HEK293 (cell line): ENCODE results near the gene BSCL2.
A peak's percentile ranks its signal among the peaks of the same experiment; 100 is the strongest.

ENCODE experiments used
- CTCF ChIA-PET: fragments of 350-600 bp; formaldehyde crosslinking; extraction: SDS; loops from one replicate; lab custom pipeline; 2021; ENCODE audit warnings: antibody characterized with exemption; lab: Yijun Ruan, JAX
- POLR2A ChIA-PET: fragments of 300-600 bp; formaldehyde crosslinking; extraction: SDS; loops from one replicate; lab custom pipeline; 2020; ENCODE audit warnings: antibody characterized with exemption, inconsistent platforms; lab: Yijun Ruan, JAX
- H3K27ac ChIP-seq: fragments of 200-500 bp; sonication (Bioruptor generic); 2 replicates; pipeline ENCODE4 v1.5.1; 2014; ENCODE audit warnings: low read depth, low read length, control low read depth, inconsistent platforms; ENCODE audit errors: extremely low read depth
- H3K36me3 ChIP-seq, 2 experiments: fragments of 200-500 bp in 1 of 2; sonication (Bioruptor generic) in 1 of 2; 1 replicate in 1 of 2; 2 replicates in 1 of 2; pipeline ENCODE4 v1.5.1; 2014 to 2017; ENCODE audit warnings: inconsistent platforms in 2 of 2, low read length in 2 of 2; ENCODE audit not compliant: control insufficient read depth in 2 of 2, insufficient read depth in 1 of 2
- H3K4me1 ChIP-seq: fragments of 200-500 bp; sonication (Bioruptor generic); 2 replicates; pipeline ENCODE4 v1.5.1; 2014; ENCODE audit warnings: mild to moderate bottlenecking, low read length, inconsistent platforms; ENCODE audit not compliant: control insufficient read depth, insufficient read depth
- H3K4me3 ChIP-seq: 2 replicates; pipeline ENCODE4 v1.5.1; 2011; ENCODE audit warnings: low read depth, mild to moderate bottlenecking, control low read depth, low read length, moderate library complexity
- H3K9me3 ChIP-seq: fragments of 200-500 bp; sonication (Bioruptor generic); 2 replicates; pipeline ENCODE4 v1.5.1; 2014; ENCODE audit warnings: low read depth, low read length, inconsistent platforms; ENCODE audit not compliant: control insufficient read depth, insufficient read depth
- FEZF1 ChIP-seq: fragments of 450-650 bp; formaldehyde crosslinking; IDR thresholded peaks from 2 replicates; pipeline ENCODE4 v1.5.1; 2016; ENCODE audit warnings: missing biosample characterization, missing genetic modification characterization
- GLI4 ChIP-seq: fragments of 450-650 bp; formaldehyde crosslinking; IDR thresholded peaks from 2 replicates; pipeline ENCODE4 v1.5.1; 2016; ENCODE audit warnings: missing biosample characterization, missing genetic modification characterization
- HOXD13 ChIP-seq: sonication (generic); formaldehyde crosslinking; IDR thresholded peaks from 2 replicates; pipeline ENCODE4 v1.8.0; 2022; ENCODE audit warnings: missing genetic modification reagents, borderline replicate concordance
- KLF1 ChIP-seq: fragments of 450-650 bp; formaldehyde crosslinking; IDR thresholded peaks from 2 replicates; pipeline ENCODE4 v1.5.1; 2016; ENCODE audit warnings: missing biosample characterization, missing genetic modification characterization
- KLF16 ChIP-seq: fragments of 450-650 bp; formaldehyde crosslinking; IDR thresholded peaks from 2 replicates; pipeline ENCODE4 v1.5.1; 2017; ENCODE audit warnings: missing biosample characterization, missing genetic modification characterization
- KLF9 ChIP-seq: fragments of 450-650 bp; formaldehyde crosslinking; IDR thresholded peaks from 2 replicates; pipeline ENCODE4 v1.5.1; 2016; ENCODE audit warnings: missing biosample characterization, missing genetic modification characterization, low read depth
- MYNN ChIP-seq: fragments of 450-650 bp; formaldehyde crosslinking; IDR thresholded peaks from 2 replicates; pipeline ENCODE4 v1.5.1; 2016; ENCODE audit warnings: missing biosample characterization, missing genetic modification characterization, borderline replicate concordance
- SETDB1 ChIP-seq: IDR thresholded peaks from one replicate; pipeline ENCODE4 v1.6.1; 2017; ENCODE audit warnings: mild to moderate bottlenecking, low read length, moderate library complexity, mixed read lengths; ENCODE audit not compliant: insufficient read length
- SP3 ChIP-seq: fragments of 450-650 bp; formaldehyde crosslinking; IDR thresholded peaks from 2 replicates; pipeline ENCODE4 v1.5.1; 2016; ENCODE audit warnings: missing biosample characterization, missing genetic modification characterization
- SP7 ChIP-seq: fragments of 450-650 bp; formaldehyde crosslinking; IDR thresholded peaks from 2 replicates; pipeline ENCODE4 v1.5.1; 2016; ENCODE audit warnings: missing biosample characterization, missing genetic modification characterization
- ZBTB17 ChIP-seq: fragments of 450-650 bp; formaldehyde crosslinking; IDR thresholded peaks from 2 replicates; pipeline ENCODE4 v1.5.1; 2016; ENCODE audit warnings: missing biosample characterization, missing genetic modification characterization
- ZBTB48 ChIP-seq: fragments of 450-650 bp; formaldehyde crosslinking; IDR thresholded peaks from 2 replicates; pipeline ENCODE4 v1.5.1; 2016; ENCODE audit warnings: missing biosample characterization, missing genetic modification characterization
- ZEB2 ChIP-seq: fragments of 450-650 bp; formaldehyde crosslinking; IDR thresholded peaks from 2 replicates; pipeline ENCODE4 v1.5.1; 2016; ENCODE audit warnings: missing biosample characterization, missing genetic modification characterization
- ZFP37 ChIP-seq: fragments of 450-650 bp; formaldehyde crosslinking; IDR thresholded peaks from 2 replicates; pipeline ENCODE4 v1.5.1; 2016; ENCODE audit warnings: missing biosample characterization, missing genetic modification characterization
- ZFP41 ChIP-seq: fragments of 450-650 bp; formaldehyde crosslinking; IDR thresholded peaks from 2 replicates; pipeline ENCODE4 v1.5.1; 2016; ENCODE audit warnings: missing biosample characterization, missing genetic modification characterization, borderline replicate concordance
- ZNF114 ChIP-seq: fragments of 450-650 bp; formaldehyde crosslinking; IDR thresholded peaks from 2 replicates; pipeline ENCODE4 v1.5.0; 2017; ENCODE audit warnings: missing biosample characterization, missing genetic modification characterization
- ZNF140 ChIP-seq: fragments of 450-650 bp; formaldehyde crosslinking; IDR thresholded peaks from 2 replicates; pipeline ENCODE4 v1.5.1; 2016; ENCODE audit warnings: missing biosample characterization, missing genetic modification characterization
- ZNF146 ChIP-seq: fragments of 450-650 bp; formaldehyde crosslinking; IDR thresholded peaks from 2 replicates; pipeline ENCODE4 v1.5.1; 2016; ENCODE audit warnings: missing biosample characterization, missing genetic modification characterization
- ZNF2 ChIP-seq: fragments of 450-650 bp; formaldehyde crosslinking; IDR thresholded peaks from 2 replicates; pipeline ENCODE4 v1.5.1; 2016; ENCODE audit warnings: missing biosample characterization, missing genetic modification characterization
- ZNF223 ChIP-seq: fragments of 450-650 bp; formaldehyde crosslinking; IDR thresholded peaks from 2 replicates; pipeline ENCODE4 v1.5.1; 2016; ENCODE audit warnings: missing biosample characterization, missing genetic modification characterization
- ZNF239 ChIP-seq: fragments of 450-650 bp; formaldehyde crosslinking; IDR thresholded peaks from 2 replicates; pipeline ENCODE4 v1.5.1; 2016; ENCODE audit warnings: missing biosample characterization, missing genetic modification characterization
- ZNF266 ChIP-seq: fragments of 450-650 bp; formaldehyde crosslinking; IDR thresholded peaks from 2 replicates; pipeline ENCODE4 v1.5.1; 2016; ENCODE audit warnings: missing biosample characterization, missing genetic modification characterization, low read depth
- ZNF416 ChIP-seq: fragments of 450-650 bp; formaldehyde crosslinking; IDR thresholded peaks from 2 replicates; pipeline ENCODE4 v1.5.1; 2016; ENCODE audit warnings: missing biosample characterization, missing genetic modification characterization
- ZNF433 ChIP-seq: fragments of 450-650 bp; formaldehyde crosslinking; IDR thresholded peaks from 2 replicates; pipeline ENCODE4 v1.5.1; 2016; ENCODE audit warnings: missing biosample characterization, missing genetic modification characterization, low read depth
- ZNF549 ChIP-seq: fragments of 450-650 bp; IDR thresholded peaks from 2 replicates; pipeline ENCODE4 v1.5.1; 2018; ENCODE audit warnings: missing biosample characterization, missing genetic modification characterization, mild to moderate bottlenecking, inconsistent platforms, moderate library complexity
- ZNF624 ChIP-seq: fragments of 450-650 bp; formaldehyde crosslinking; IDR thresholded peaks from 2 replicates; pipeline ENCODE4 v1.5.1; 2017; ENCODE audit warnings: missing biosample characterization, missing genetic modification characterization
- ZNF768 ChIP-seq: fragments of 450-650 bp; formaldehyde crosslinking; IDR thresholded peaks from 2 replicates; pipeline ENCODE4 v1.5.1; 2018; ENCODE audit warnings: missing biosample characterization, mild to moderate bottlenecking, missing genetic modification characterization
- ZNF776 ChIP-seq: fragments of 450-650 bp; formaldehyde crosslinking; IDR thresholded peaks from 2 replicates; pipeline ENCODE4 v1.5.0; 2017; ENCODE audit warnings: missing biosample characterization, missing genetic modification characterization, borderline replicate concordance
- ZNF837 ChIP-seq: fragments of 450-650 bp; formaldehyde crosslinking; IDR thresholded peaks from 2 replicates; pipeline ENCODE4 v1.5.1; 2016; ENCODE audit warnings: missing biosample characterization, missing genetic modification characterization
- ZSCAN30 ChIP-seq: fragments of 450-650 bp; IDR thresholded peaks from 2 replicates; pipeline ENCODE4 v1.5.1; 2018; ENCODE audit warnings: missing biosample characterization, mild to moderate bottlenecking, missing genetic modification characterization, moderate library complexity
- TF ChIP-seq, protein P1 (sequence below): fragments of 450-650 bp; formaldehyde crosslinking; IDR thresholded peaks from 2 replicates; pipeline ENCODE4 v1.5.1; 2016; ENCODE audit warnings: missing biosample characterization, missing genetic modification characterization
- TF ChIP-seq, protein P2 (sequence below): fragments of 450-650 bp; formaldehyde crosslinking; IDR thresholded peaks from 2 replicates; pipeline ENCODE4 v1.5.1; 2017; ENCODE audit warnings: missing biosample characterization, mild to moderate bottlenecking, missing genetic modification characterization, moderate library complexity
- TF ChIP-seq, protein P3 (sequence below): fragments of 450-650 bp; formaldehyde crosslinking; IDR thresholded peaks from 2 replicates; pipeline ENCODE4 v1.5.1; 2017; ENCODE audit warnings: missing biosample characterization, missing genetic modification characterization
- TF ChIP-seq, protein P4 (sequence below): fragments of 450-650 bp; formaldehyde crosslinking; IDR thresholded peaks from 2 replicates; pipeline ENCODE4 v1.5.1; 2016; ENCODE audit warnings: missing biosample characterization, missing genetic modification characterization

Gene BSCL2

DNA sequence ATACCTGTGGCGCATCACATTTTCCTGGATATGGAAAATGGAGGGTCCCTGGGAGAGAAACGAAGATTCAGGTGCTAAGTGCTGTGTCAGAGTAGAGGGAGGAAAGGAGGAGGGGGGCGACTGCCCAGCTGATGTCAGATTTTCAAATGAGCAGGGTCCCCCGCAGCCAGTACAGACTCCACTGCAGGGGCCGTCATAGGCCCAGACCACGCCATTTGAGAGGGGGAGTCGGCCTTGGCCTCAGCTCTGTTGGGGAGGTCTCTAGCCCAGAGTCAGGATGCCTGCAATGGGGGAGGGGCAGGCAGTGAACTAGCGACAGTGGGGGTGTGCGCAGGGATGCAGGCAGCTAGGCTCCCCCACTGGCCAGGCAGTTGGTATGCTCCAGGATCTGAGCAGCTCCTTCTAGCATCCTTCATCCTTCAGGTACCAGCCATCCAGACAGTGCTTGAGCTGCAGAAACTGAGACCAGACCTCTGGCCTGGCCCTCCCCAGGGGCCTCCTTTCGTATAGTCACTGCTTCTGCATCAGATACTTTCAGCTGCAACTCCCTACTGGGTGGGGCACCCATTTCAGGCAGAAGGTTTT lies at the start of gene BSCL2, which contains the start of gene GNG3:
Gene BSCL2 (minus strand): TSS at position 148 of the 585 bp plus-strand sequence. CDS start 229 bp downstream, outside the sequence.
Gene GNG3 (plus strand): TSS at position 400 of the 585 bp plus-strand sequence. CDS start 620 bp downstream, outside the sequence.
- peak within 1 kb of the TSS; percentile 62 for H3K27ac ChIP-seq
- no peak for TF ChIP-seq ZFP37 (tag by site-specific recombination)
- TF ChIP-seq KLF9 (tag by site-specific recombination): 0 out of 2 replicates have a peak, but pooled peaks have one; percentile 19
- no peak for TF ChIP-seq ZNF146 (tag by site-specific recombination)
- TF ChIP-seq ZNF768 (tag by site-specific recombination): no peak
- TF ChIP-seq ZBTB17 (tag by site-specific recombination): peak; percentile 83
- no peak for TF ChIP-seq KLF1 (tag by site-specific recombination)
- TF ChIP-seq SP7 (tag by site-specific recombination): no peak
- TF ChIP-seq KLF16 (tag by site-specific recombination): no peak
- no peak for TF ChIP-seq ZNF114 (tag by site-specific recombination)
- TF ChIP-seq GLI4 (tag by site-specific recombination): no peak
- no peak for TF ChIP-seq HOXD13 (CRISPR knock-in tag)
- no peak for TF ChIP-seq ZNF549 (tag by site-specific recombination)
- no peak for TF ChIP-seq ZNF776 (tag by site-specific recombination)
- no peak for TF ChIP-seq MYNN (tag by site-specific recombination)
- no peak for TF ChIP-seq FEZF1 (tag by site-specific recombination)
- TF ChIP-seq, protein P1, sequence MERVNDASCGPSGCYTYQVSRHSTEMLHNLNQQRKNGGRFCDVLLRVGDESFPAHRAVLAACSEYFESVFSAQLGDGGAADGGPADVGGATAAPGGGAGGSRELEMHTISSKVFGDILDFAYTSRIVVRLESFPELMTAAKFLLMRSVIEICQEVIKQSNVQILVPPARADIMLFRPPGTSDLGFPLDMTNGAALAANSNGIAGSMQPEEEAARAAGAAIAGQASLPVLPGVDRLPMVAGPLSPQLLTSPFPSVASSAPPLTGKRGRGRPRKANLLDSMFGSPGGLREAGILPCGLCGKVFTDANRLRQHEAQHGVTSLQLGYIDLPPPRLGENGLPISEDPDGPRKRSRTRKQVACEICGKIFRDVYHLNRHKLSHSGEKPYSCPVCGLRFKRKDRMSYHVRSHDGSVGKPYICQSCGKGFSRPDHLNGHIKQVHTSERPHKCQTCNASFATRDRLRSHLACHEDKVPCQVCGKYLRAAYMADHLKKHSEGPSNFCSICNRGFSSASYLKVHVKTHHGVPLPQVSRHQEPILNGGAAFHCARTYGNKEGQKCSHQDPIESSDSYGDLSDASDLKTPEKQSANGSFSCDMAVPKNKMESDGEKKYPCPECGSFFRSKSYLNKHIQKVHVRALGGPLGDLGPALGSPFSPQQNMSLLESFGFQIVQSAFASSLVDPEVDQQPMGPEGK (tag by site-specific recombination): peak; percentile 68
- no peak for TF ChIP-seq ZNF266 (tag by site-specific recombination)
- no peak for TF ChIP-seq ZFP41 (tag by site-specific recombination)
- TF ChIP-seq SP3: no peak
- TF ChIP-seq ZSCAN30 (tag by site-specific recombination): peak; percentile 93
- no peak for TF ChIP-seq ZNF433 (tag by site-specific recombination)
- TF ChIP-seq, protein P2, sequence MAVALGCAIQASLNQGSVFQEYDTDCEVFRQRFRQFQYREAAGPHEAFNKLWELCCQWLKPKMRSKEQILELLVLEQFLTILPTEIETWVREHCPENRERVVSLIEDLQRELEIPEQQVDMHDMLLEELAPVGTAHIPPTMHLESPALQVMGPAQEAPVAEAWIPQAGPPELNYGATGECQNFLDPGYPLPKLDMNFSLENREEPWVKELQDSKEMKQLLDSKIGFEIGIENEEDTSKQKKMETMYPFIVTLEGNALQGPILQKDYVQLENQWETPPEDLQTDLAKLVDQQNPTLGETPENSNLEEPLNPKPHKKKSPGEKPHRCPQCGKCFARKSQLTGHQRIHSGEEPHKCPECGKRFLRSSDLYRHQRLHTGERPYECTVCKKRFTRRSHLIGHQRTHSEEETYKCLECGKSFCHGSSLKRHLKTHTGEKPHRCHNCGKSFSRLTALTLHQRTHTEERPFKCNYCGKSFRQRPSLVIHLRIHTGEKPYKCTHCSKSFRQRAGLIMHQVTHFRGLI (tag by site-specific recombination): no peak
- no peak for TF ChIP-seq ZNF140 (tag by site-specific recombination)
- TF ChIP-seq, protein P3, sequence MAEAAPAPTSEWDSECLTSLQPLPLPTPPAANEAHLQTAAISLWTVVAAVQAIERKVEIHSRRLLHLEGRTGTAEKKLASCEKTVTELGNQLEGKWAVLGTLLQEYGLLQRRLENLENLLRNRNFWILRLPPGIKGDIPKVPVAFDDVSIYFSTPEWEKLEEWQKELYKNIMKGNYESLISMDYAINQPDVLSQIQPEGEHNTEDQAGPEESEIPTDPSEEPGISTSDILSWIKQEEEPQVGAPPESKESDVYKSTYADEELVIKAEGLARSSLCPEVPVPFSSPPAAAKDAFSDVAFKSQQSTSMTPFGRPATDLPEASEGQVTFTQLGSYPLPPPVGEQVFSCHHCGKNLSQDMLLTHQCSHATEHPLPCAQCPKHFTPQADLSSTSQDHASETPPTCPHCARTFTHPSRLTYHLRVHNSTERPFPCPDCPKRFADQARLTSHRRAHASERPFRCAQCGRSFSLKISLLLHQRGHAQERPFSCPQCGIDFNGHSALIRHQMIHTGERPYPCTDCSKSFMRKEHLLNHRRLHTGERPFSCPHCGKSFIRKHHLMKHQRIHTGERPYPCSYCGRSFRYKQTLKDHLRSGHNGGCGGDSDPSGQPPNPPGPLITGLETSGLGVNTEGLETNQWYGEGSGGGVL (tag by site-specific recombination): no peak
- no peak for TF ChIP-seq ZNF624 (tag by site-specific recombination)
- no peak for TF ChIP-seq ZEB2 (tag by site-specific recombination)
- TF ChIP-seq ZNF223 (tag by site-specific recombination): no peak
- TF ChIP-seq ZNF416: no peak
- TF ChIP-seq, protein P4, sequence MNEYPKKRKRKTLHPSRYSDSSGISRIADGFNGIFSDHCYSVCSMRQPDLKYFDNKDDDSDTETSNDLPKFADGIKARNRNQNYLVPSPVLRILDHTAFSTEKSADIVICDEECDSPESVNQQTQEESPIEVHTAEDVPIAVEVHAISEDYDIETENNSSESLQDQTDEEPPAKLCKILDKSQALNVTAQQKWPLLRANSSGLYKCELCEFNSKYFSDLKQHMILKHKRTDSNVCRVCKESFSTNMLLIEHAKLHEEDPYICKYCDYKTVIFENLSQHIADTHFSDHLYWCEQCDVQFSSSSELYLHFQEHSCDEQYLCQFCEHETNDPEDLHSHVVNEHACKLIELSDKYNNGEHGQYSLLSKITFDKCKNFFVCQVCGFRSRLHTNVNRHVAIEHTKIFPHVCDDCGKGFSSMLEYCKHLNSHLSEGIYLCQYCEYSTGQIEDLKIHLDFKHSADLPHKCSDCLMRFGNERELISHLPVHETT (tag by site-specific recombination): 0 out of 2 replicates have a peak, but pooled peaks have one; percentile 52
- 0 out of 2 replicates have a peak, but pooled peaks have one; percentile 57 for TF ChIP-seq ZNF2 (tag by site-specific recombination)
- peak; percentile 51; the same call in 1 of the 2 replicates for TF ChIP-seq ZBTB48 (tag by site-specific recombination)
- no peak for TF ChIP-seq SETDB1
- no peak for TF ChIP-seq ZNF837 (tag by site-specific recombination)
- TF ChIP-seq ZNF239: no peak

More for the DNA sequence above, at the start of gene BSCL2, which contains the start of gene GNG3:
- H3K4me1 ChIP-seq: peaks cover 3% of the 10 kb centered on the region; the same call in 1 of the 2 replicates
- ChIA-PET POLR2A (interaction anchor here (0.8 to 3.7 kb wide), 13 partner anchors 8 to 134 kb away, joined by 3 to 34 read pairs (median 11); partner anchors contain the start of genes HNRNPUL2, LBHD1, MTA2 and STX5), CTCF (interaction anchor here (0.5 to 1.2 kb wide), 2 partner anchors 39 to 62 kb away, joined by 3 read pairs; no protein-coding TSS in a partner anchor)
- peak within 1 kb of the TSS; percentile 11 for H3K4me3 ChIP-seq
- peaks cover 1 to 89% of the 10 kb centered on the region in 2 experiments for H3K36me3 ChIP-seq
- H3K9me3 ChIP-seq: no peaks in the 10 kb centered on the region
